ENCODE data around the gene NKAPD1.
A peak's percentile ranks its signal among the peaks of the same experiment; 100 is the strongest.
"Not testable (repeated sequence)": the region's sequence is repeated elsewhere in the genome, so short reads cannot be mapped to it uniquely, and the experiment has no call there.

Gene NKAPD1

GRCh38 chr11:112086422-112087191 is 12.5 kb downstream of the NKAPD1 start, which contains the start of the genes SDHD and TIMM8B:
TSS of gene SDHD (plus strand) at chr11:112086873. CDS start at chr11:112086908, 35 bp downstream.
TSS of gene TIMM8B (minus strand) at chr11:112086756. CDS start at chr11:112086723, 33 bp downstream.
- DNase-seq = peak; percentile 97

GRCh38 chr11:112087212-112087611 is 13.1 kb downstream of the NKAPD1 start:
- DNase-seq = no peak

- DNase-seq = not testable (repeated sequence)
Measured at GRCh38 chr11:112095302-112095701, 21.2 kb downstream of the NKAPD1 start.

GRCh38 chr11:112096194-112096593 is 22.1 kb downstream of the NKAPD1 start:
- DNase-seq = no peak

GRCh38 chr11:112097734-112098528 is 23.8 kb downstream of the NKAPD1 start:
- no peak for DNase-seq

GRCh38 chr11:112100462-112100861 is 26.4 kb downstream of the NKAPD1 start:
- no peak for DNase-seq

GRCh38 chr11:112103446-112103845 is 29.3 kb downstream of the NKAPD1 start:
- DNase-seq = peak; percentile 62

GRCh38 chr11:112106070-112106469 is 32.0 kb downstream of the NKAPD1 start:
- DNase-seq = no peak

- peak; percentile 72 for DNase-seq
Measured at GRCh38 chr11:112113539-112114457, 39.7 kb downstream of the NKAPD1 start.

GRCh38 chr11:112114460-112114859 is 40.4 kb downstream of the NKAPD1 start:
- no peak for DNase-seq

GRCh38 chr11:112115386-112115785 is 41.3 kb downstream of the NKAPD1 start:
- DNase-seq = no peak

GRCh38 chr11:112118176-112118575 is 44.1 kb downstream of the NKAPD1 start:
- no peak for DNase-seq

GRCh38 chr11:112121981-112122615 is 48.0 kb downstream of the NKAPD1 start:
- no peak for DNase-seq

GRCh38 chr11:112123129-112123528 is 49.0 kb downstream of the NKAPD1 start:
- DNase-seq = no peak

GRCh38 chr11:112127056-112127455 is 53.0 kb downstream of the NKAPD1 start:
- no peak for DNase-seq

- DNase-seq = no peak
Measured at GRCh38 chr11:112128483-112129121, 54.5 kb downstream of the NKAPD1 start.

GRCh38 chr11:112129656-112130055 is 55.6 kb downstream of the NKAPD1 start:
- peak; percentile 91 for DNase-seq

GRCh38 chr11:112132737-112133136 is 58.6 kb downstream of the NKAPD1 start:
- peak; percentile 57 for DNase-seq

GRCh38 chr11:112134473-112134872 is 60.4 kb downstream of the NKAPD1 start:
- no peak for DNase-seq

All from MV-4-11 (cell line).